Uterus (tissue), 4 donors: ENCODE results near the gene RAD51B. TPM values are rescaled to one million over a fixed set of nuclear protein-coding genes. Genes with fewer than 3 reads are reported as not detected.

ENCODE experiments used
- DNase-seq, 2 donors: peaks; one replicate each; pipeline ENCODE4 v3.0.0-alpha.2; 2019 to 2020
- H3K27ac ChIP-seq, 2 donors: fragments of 200-600 bp; sonication (generic); 1 replicate in 1 of 2; 2 replicates in 1 of 2; pipeline ENCODE4 v1.5.1; 2016 to 2018
- H3K27me3 ChIP-seq, 2 donors: fragments of 200-600 bp; sonication (generic); one replicate each; pipeline ENCODE4 v1.5.1; 2018 to 2019; ENCODE audit warnings: control low read depth in 1 of 2
- H3K36me3 ChIP-seq, 2 donors: fragments of 200-600 bp; sonication (generic); one replicate each; pipeline ENCODE4 v1.5.1; 2019; ENCODE audit warnings: control low read depth in 1 of 2
- H3K4me1 ChIP-seq, 2 donors: fragments of 200-600 bp; sonication (generic); one replicate each; pipeline ENCODE4 v1.5.1; 2018 to 2019; ENCODE audit warnings: control low read depth in 1 of 2
- H3K4me3 ChIP-seq, 2 donors: fragments of 200-600 bp; sonication (generic); 1 replicate in 1 of 2; 2 replicates in 1 of 2; pipeline ENCODE4 v1.5.1; 2018 to 2019; ENCODE audit warnings: mild to moderate bottlenecking in 1 of 2
- H3K9me3 ChIP-seq, 2 donors: fragments of 200-600 bp; sonication (generic); one replicate each; pipeline ENCODE4 v1.5.1; 2019; ENCODE audit warnings: control low read depth in 1 of 2
- CTCF ChIP-seq, 4 experiments: fragments of 200-600 bp in 2 of 4; fragments of 450-650 bp in 2 of 4; sonication (generic) in 2 of 4; IDR thresholded peaks; one replicate each; pipeline ENCODE4 v1.5.1; 2016 to 2019; ENCODE audit warnings: antibody characterized with exemption in 4 of 4, mild to moderate bottlenecking in 2 of 4, moderate library complexity in 1 of 4
- POLR2A ChIP-seq, 2 donors: fragments of 450-650 bp; IDR thresholded peaks; one replicate each; pipeline ENCODE4 v1.6.1; 2016; ENCODE audit warnings: antibody characterized with exemption in 2 of 2, mild to moderate bottlenecking in 1 of 2, moderate library complexity in 1 of 2
- intact Hi-C: fragments of 100-400 bp; cut with DNase I; formaldehyde crosslinking; loops from one replicate; pipeline ENCODE4 v1.15.1; 2023; ENCODE audit warnings: low total_unique reads
- small RNA-seq: library from RNA; depleted of rRNA; stranded (forward); fragments of <200 nt; gene quantifications from one replicate; pipeline ENCODE3, GENCODE V24; 2016
- total RNA-seq, 4 donors: library from RNA; depleted of rRNA in 3 of 4; stranded (reverse); fragments of >200 nt in 3 of 4; gene quantifications; one replicate each; pipeline versions ENCODE4 v1.1.0 to v1.2.4, GENCODE V29; 2014 to 2023
- donor health status: DM: yes; HTN: yes; CAD: no.

The RAD51B gene
- total RNA-seq, 4 donors from 2014 or later, result 29.5 to 100.0 (median 70.3) TPM

- Histone ChIP-seq H3K36me3 (no peaks in the 10 kb centered on the region), H3K27ac (peak overlapping the region in 1 of 2 donors; percentile 51), H3K4me3 (no peak overlapping the region), H3K27me3 (no peaks in the 10 kb centered on the region), H3K9me3 (no peaks in the 10 kb centered on the region), H3K4me1 (peaks cover 8 to 13% of the 10 kb centered on the region in 2 donors)
- intact Hi-C loops, result no loop called here
- peak; percentile 10 to 13 for DNase-seq
- TF ChIP-seq POLR2A (IDR thresholded peaks at IDR 0.05) (no peak), CTCF (IDR thresholded peaks at IDR 0.05) (no peak)
These were observed 955.4 kb downstream of the RAD51B start for GRCh38 chr14:68774771-68775613.

- H3K4me1 ChIP-seq, result peaks cover 15 to 18% of the 10 kb centered on the region in 2 donors
- DNase-seq, result peak in 1 of 2 donors; percentile 14
- no peaks in the 10 kb centered on the region for H3K36me3 ChIP-seq
- no peak for TF ChIP-seq CTCF (IDR thresholded peaks at IDR 0.05)
- TF ChIP-seq POLR2A (IDR thresholded peaks at IDR 0.05), result no peak
- peak overlapping the region in 1 of 2 donors; percentile 0 for H3K27ac ChIP-seq
- H3K4me3 ChIP-seq, result no peak overlapping the region
- intact Hi-C loops, result no loop called here
- no peaks in the 10 kb centered on the region for H3K9me3 ChIP-seq
- no peaks in the 10 kb centered on the region for H3K27me3 ChIP-seq
These were observed 956.1 kb downstream of the RAD51B start for GRCh38 chr14:68775614-68776126.

GRCh38 chr14:68777644-68778043, 958.1 kb downstream of the RAD51B start:
- Histone ChIP-seq H3K4me1 (peaks cover 28 to 32% of the 10 kb centered on the region in 2 donors), H3K9me3 (no peaks in the 10 kb centered on the region), H3K27ac (peak overlapping the region in 1 of 2 donors; percentile 90), H3K36me3 (no peaks in the 10 kb centered on the region), H3K4me3 (no peak overlapping the region), H3K27me3 (no peaks in the 10 kb centered on the region)
- intact Hi-C loops, result no loop called here
- TF ChIP-seq CTCF (IDR thresholded peaks at IDR 0.05) (no peak), POLR2A (IDR thresholded peaks at IDR 0.05) (no peak)
- peak in 1 of 2 donors; percentile 8 for DNase-seq

Small RNA genes within 50 kb of the gene (small RNA-seq; reads per million reads assigned to genes)
- gene RN7SL108P, result not detected
- not detected for gene RN7SL706P
- gene RNU6-921P, result not detected

Other genes starting within 250 kb of the RAD51B start
- gene PIGH, start 219.5 kb upstream of the RAD51B start, total RNA-seq, result 10 to 100 TPM; 12.8 to 27.1 (median 14.0) TPM
- gene ARG2, start 199.9 kb upstream of the RAD51B start, total RNA-seq, result 1 to 10 TPM in 2 of 4 donors, under 1 TPM in 1, not detected in 1; 0.51 to 3.7 (median 2.8) TPM
- gene VTI1B, start 145.1 kb upstream of the RAD51B start, total RNA-seq, result 100 to 1,000 TPM in 1 of 4 donors, 10 to 100 TPM in 3; 39.0 to 333 (median 48.6) TPM
- gene RDH11, start 124.0 kb upstream of the RAD51B start, total RNA-seq, result 10 to 100 TPM; 19.1 to 90.1 (median 39.0) TPM
- not detected for gene RDH12, start 117.9 kb upstream of the RAD51B start, total RNA-seq
- gene ZFYVE26, start 3.2 kb upstream of the RAD51B start, total RNA-seq, result 10 to 100 TPM; 14.3 to 45.9 (median 28.2) TPM